ENCODE measurements around the gene POLR3F.
"Not testable (repeated sequence)": the region's sequence is repeated elsewhere in the genome, so short reads cannot be mapped to it uniquely, and the experiment has no call there.

Gene POLR3F

GRCh38 chr20:18477821-18478220, 10.6 kb downstream of the POLR3F start:
- TF ChIP-seq ZFX (IDR thresholded peaks at IDR 0.05) = no peak
- TF ChIP-seq, protein P1, sequence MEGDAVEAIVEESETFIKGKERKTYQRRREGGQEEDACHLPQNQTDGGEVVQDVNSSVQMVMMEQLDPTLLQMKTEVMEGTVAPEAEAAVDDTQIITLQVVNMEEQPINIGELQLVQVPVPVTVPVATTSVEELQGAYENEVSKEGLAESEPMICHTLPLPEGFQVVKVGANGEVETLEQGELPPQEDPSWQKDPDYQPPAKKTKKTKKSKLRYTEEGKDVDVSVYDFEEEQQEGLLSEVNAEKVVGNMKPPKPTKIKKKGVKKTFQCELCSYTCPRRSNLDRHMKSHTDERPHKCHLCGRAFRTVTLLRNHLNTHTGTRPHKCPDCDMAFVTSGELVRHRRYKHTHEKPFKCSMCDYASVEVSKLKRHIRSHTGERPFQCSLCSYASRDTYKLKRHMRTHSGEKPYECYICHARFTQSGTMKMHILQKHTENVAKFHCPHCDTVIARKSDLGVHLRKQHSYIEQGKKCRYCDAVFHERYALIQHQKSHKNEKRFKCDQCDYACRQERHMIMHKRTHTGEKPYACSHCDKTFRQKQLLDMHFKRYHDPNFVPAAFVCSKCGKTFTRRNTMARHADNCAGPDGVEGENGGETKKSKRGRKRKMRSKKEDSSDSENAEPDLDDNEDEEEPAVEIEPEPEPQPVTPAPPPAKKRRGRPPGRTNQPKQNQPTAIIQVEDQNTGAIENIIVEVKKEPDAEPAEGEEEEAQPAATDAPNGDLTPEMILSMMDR (conservative IDR thresholded peaks at IDR 0.05) = no peak
- H3K27ac ChIP-seq = no peak overlapping the region

- H3K27ac ChIP-seq = no peak overlapping the region
- TF ChIP-seq, protein P1 (conservative IDR thresholded peaks at IDR 0.05) = no peak
- no peak for TF ChIP-seq ZFX (IDR thresholded peaks at IDR 0.05)
These were observed 14.4 kb downstream of the POLR3F start for GRCh38 chr20:18481596-18481995.

- TF ChIP-seq, protein P1 (conservative IDR thresholded peaks at IDR 0.05) = no peak
- TF ChIP-seq ZFX (IDR thresholded peaks at IDR 0.05) = no peak
- no peak overlapping the region for H3K27ac ChIP-seq
These were observed 21.1 kb downstream of the POLR3F start for GRCh38 chr20:18488301-18488700.

GRCh38 chr20:18496042-18496441, 28.9 kb downstream of the POLR3F start:
- TF ChIP-seq, protein P1 (conservative IDR thresholded peaks at IDR 0.05) = no peak
- no peak for TF ChIP-seq ZFX (IDR thresholded peaks at IDR 0.05)
- no peak overlapping the region for H3K27ac ChIP-seq

DNA sequence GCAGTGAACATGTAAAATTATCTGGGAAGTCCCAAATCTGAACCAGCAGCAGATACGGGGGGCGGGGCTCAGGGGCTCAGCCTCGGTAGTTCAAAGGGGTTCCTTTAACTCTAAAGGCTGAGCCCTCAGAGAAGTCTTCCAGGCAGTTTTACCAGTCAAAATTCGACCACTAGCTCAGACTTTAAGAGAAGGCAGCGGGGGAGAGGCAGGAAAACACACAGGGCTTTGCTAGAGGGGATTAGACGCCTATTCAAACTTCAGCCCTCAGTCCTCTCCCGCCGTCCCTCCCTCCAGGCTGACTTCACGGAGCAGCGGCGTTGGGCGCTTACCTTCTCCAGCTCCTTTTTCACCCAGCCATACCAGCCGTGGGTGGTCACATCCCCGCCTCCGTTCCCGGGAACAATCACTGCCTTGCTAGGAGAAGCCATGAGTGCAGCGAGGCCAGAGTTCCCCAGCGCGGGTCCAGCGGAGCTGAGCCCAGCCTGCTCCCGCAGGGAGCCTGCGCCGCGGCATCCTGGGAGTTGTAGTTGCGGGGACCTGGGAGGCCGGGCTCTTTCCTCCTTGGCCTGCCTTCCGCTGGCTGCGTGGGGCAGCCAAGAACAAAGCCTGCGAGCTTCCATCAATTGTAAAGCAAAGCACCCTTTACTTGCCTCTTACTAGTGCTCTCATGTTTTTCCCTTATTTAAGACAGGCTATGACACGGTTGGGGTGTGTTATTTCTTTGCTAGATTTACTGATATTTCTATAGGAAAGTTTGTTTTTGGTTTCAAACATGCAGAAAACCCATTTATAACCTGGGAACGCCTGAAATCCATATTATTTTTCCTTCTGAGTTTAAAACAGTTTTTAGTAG, 29.8 kb downstream of the POLR3F start, which contains the start of gene RBBP9:
Gene RBBP9 (minus strand): TSS at position 486 of the 853 bp plus-strand sequence. CDS start 58 bp downstream, at position 428.
- H3K27ac ChIP-seq = peak within 1 kb of the TSS; percentile 57
- 0 out of 2 replicates have a peak, but pooled peaks have one; percentile 24 for TF ChIP-seq ZFX (IDR thresholded peaks at IDR 0.05)
- TF ChIP-seq, protein P1 (conservative IDR thresholded peaks at IDR 0.05) = no peak

DNA sequence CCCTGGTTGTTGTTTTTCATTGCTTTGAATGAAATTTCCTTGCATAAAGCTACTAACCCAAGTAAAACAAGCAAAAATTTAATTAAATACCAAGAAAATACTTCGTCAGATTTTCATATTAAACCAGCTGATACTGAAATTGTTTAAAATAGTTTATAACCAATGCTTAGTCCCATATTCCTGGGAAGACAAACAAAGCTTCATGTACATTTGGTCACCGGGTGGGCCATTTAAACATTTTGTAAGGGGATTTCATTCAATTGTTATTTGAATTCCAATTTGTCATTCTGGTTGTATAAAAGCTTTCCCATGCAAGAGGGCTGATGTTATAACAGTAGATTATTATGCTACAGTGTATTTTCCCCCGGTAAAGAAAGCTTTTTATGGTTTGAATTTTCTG, 30.4 kb downstream of the POLR3F start:
- no peak overlapping the region for H3K27ac ChIP-seq
- TF ChIP-seq, protein P1 (conservative IDR thresholded peaks at IDR 0.05) = no peak
- TF ChIP-seq ZFX (IDR thresholded peaks at IDR 0.05) = no peak

- H3K27ac ChIP-seq = not testable (repeated sequence)
These were observed 34.5 kb downstream of the POLR3F start for GRCh38 chr20:18501672-18502071.

All from C4-2B (cell line).